Sigmoid colon (tissue), 7 donors: ENCODE results near the gene NR2F1-AS1. TPM values are rescaled to one million over a fixed set of nuclear protein-coding genes. Genes with fewer than 3 reads are reported as not detected.

Source experiments
- DNase-seq: peaks from one replicate; pipeline ENCODE4 v3.0.0-alpha.2; 2019
- H3K27ac ChIP-seq, 4 donors: fragments of 200-600 bp; sonication (generic); one replicate each; pipeline ENCODE4 v1.5.1; 2016 to 2019; ENCODE audit warnings: mild to moderate bottlenecking in 1 of 4
- H3K27me3 ChIP-seq, 3 donors: fragments of 200-600 bp; sonication (generic); one replicate each; pipeline ENCODE4 v1.5.1; 2019; ENCODE audit warnings: mild to moderate bottlenecking in 1 of 3
- H3K36me3 ChIP-seq, 4 donors: fragments of 200-600 bp; sonication (generic); one replicate each; pipeline ENCODE4 v1.5.1; 2016 to 2019
- H3K4me1 ChIP-seq, 4 donors: fragments of 200-600 bp; sonication (generic); one replicate each; pipeline ENCODE4 v1.5.1; 2017 to 2019
- H3K4me3 ChIP-seq, 4 donors: fragments of 200-600 bp; sonication (generic); one replicate each; pipeline ENCODE4 v1.5.1; 2017 to 2019; ENCODE audit warnings: mild to moderate bottlenecking in 2 of 4, moderate library complexity in 1 of 4
- H3K9me3 ChIP-seq, 4 donors: fragments of 200-600 bp in 3 of 4; sonication (generic) in 3 of 4; one replicate each; pipeline versions ENCODE4 v1.5.1 to v1.6.1; 2013 to 2019
- EP300 ChIP-seq, 4 donors: sonication (generic); formaldehyde crosslinking; IDR thresholded peaks; one replicate each; pipeline ENCODE4 v1.6.1; 2017; ENCODE audit warnings: antibody characterized with exemption in 4 of 4
- POLR2A ChIP-seq, 2 donors: fragments of 450-650 bp; IDR thresholded peaks; one replicate each; pipeline ENCODE4 v1.6.1; 2016; ENCODE audit warnings: antibody characterized with exemption in 2 of 2, mild to moderate bottlenecking in 2 of 2, moderate library complexity in 2 of 2
- POLR2AphosphoS5 ChIP-seq, 4 donors: sonication (generic); formaldehyde crosslinking; IDR thresholded peaks; one replicate each; pipeline ENCODE4 v1.6.1; 2017; ENCODE audit warnings: antibody characterized with exemption in 4 of 4
- WGBS, 2 donors: extraction: QIAGEN DNeasy Blood & Tissue Kit; methylation state at CpG; one replicate each; pipeline ENCODE4 v1.1.7; 2013; 5-methylcytosine and 5-hydroxymethylcytosine counted together
- intact Hi-C: fragments of 100-400 bp; cut with DNase I; formaldehyde crosslinking; loops from one replicate; pipeline ENCODE4 v1.15.1; 2023
- polyA plus RNA-seq, 3 donors: library from polyadenylated mRNA; stranded (reverse); fragments of 200-250 nt; gene quantifications; one replicate each; pipeline ENCODE4 v1.2.3, GENCODE V29; 2013
- total RNA-seq, 4 donors: library from RNA; depleted of rRNA; stranded (reverse); fragments of >200 nt; gene quantifications; one replicate each; pipeline ENCODE4 v1.1.0, GENCODE V29; 2016
- TF ChIP-seq, protein P1 (sequence below), 4 experiments: fragments of 450-650 bp in 3 of 4; fragments of 200-600 bp in 1 of 4; IDR thresholded peaks; one replicate each; pipeline ENCODE4 v1.5.1; 2016 to 2019; ENCODE audit warnings: antibody characterized with exemption in 4 of 4, mild to moderate bottlenecking in 3 of 4, moderate library complexity in 2 of 4
- donor health status: healthy with polysubstance abuse.
- donor health status: Bipolar disorder and iron deficiency.
- donor health status: healthy.

NR2F1-AS1 gene
- total and polyA plus RNA-seq, 7 donors: 1.4 to 15.2 (median 8.9) TPM

DNA sequence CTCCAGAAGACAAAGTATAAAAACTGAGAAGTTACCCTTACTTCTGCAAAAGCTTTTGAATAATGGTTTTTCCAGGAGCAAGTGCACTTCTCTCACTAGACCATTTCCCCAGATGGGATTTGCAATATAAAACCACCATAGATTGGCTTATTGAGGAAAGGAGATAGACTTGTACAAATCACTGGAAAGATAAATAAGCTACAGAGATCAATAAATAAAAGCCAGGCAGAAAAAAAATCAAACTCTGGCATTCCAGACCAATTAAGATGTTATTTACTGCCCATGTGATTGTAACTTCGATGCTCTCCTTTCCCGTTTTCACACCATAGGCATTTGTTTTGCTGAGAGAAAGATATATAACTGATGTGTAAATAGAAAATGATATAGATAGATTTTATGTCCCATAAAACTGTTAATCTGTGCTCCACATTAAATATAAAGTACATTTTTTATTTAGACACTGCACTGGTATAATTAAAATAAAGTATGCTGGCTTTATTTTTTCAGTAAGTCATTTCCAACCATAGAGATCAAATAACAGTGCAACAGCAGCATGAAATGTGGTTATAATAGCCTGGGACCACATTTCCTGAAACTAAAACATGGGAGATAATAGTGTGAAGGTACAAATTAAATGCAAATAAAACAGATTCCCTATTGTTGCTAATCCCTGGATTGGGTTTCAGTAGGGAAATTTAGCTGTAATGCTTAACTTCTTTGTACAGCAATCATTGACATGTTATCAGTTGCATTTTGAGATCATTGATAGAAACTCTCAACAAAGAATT lies 177.7 kb downstream of the NR2F1-AS1 start:
- Histone ChIP-seq H3K36me3 (no peaks in the 10 kb centered on the region), H3K27me3 (no peaks in the 10 kb centered on the region), H3K27ac (no peak overlapping the region), H3K9me3 (no peaks in the 10 kb centered on the region), H3K4me1 (no peaks in the 10 kb centered on the region), H3K4me3 (no peak overlapping the region)
- intact Hi-C loops: no loop called here
- WGBS, 2 donors: 61 to 80% methylated on average over 2 of the region's 2 CpGs
- no peak for DNase-seq
- TF ChIP-seq, protein P1, sequence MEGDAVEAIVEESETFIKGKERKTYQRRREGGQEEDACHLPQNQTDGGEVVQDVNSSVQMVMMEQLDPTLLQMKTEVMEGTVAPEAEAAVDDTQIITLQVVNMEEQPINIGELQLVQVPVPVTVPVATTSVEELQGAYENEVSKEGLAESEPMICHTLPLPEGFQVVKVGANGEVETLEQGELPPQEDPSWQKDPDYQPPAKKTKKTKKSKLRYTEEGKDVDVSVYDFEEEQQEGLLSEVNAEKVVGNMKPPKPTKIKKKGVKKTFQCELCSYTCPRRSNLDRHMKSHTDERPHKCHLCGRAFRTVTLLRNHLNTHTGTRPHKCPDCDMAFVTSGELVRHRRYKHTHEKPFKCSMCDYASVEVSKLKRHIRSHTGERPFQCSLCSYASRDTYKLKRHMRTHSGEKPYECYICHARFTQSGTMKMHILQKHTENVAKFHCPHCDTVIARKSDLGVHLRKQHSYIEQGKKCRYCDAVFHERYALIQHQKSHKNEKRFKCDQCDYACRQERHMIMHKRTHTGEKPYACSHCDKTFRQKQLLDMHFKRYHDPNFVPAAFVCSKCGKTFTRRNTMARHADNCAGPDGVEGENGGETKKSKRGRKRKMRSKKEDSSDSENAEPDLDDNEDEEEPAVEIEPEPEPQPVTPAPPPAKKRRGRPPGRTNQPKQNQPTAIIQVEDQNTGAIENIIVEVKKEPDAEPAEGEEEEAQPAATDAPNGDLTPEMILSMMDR (IDR thresholded peaks at IDR 0.05): no peak
- no peak for TF ChIP-seq POLR2AphosphoS5 (IDR thresholded peaks at IDR 0.05)
- no peak for TF ChIP-seq POLR2A (IDR thresholded peaks at IDR 0.05)
- TF ChIP-seq EP300 (IDR thresholded peaks at IDR 0.05): no peak

- Histone ChIP-seq H3K36me3 (no peaks in the 10 kb centered on the region), H3K4me1 (no peaks in the 10 kb centered on the region), H3K27me3 (no peaks in the 10 kb centered on the region), H3K27ac (no peak overlapping the region), H3K9me3 (no peaks in the 10 kb centered on the region), H3K4me3 (no peak overlapping the region)
- WGBS, 2 donors: 89% methylated on average over 4 of the region's 4 CpGs
- intact Hi-C loops: no loop called here
- TF ChIP-seq, protein P1 (IDR thresholded peaks at IDR 0.05): no peak
- no peak for TF ChIP-seq POLR2A (IDR thresholded peaks at IDR 0.05)
- no peak for TF ChIP-seq POLR2AphosphoS5 (IDR thresholded peaks at IDR 0.05)
- no peak for TF ChIP-seq EP300 (IDR thresholded peaks at IDR 0.05)
- no peak for DNase-seq
These were observed 178.6 kb downstream of the NR2F1-AS1 start for GRCh38 chr5:93402451-93402850.

- WGBS, 2 donors: 64 to 80% methylated on average over 3 of the region's 3 CpGs
- DNase-seq: no peak
- no peak overlapping the region for H3K27ac ChIP-seq
- TF ChIP-seq, protein P1 (IDR thresholded peaks at IDR 0.05): no peak
- no peak for TF ChIP-seq POLR2A (IDR thresholded peaks at IDR 0.05)
- no peak for TF ChIP-seq EP300 (IDR thresholded peaks at IDR 0.05)
- TF ChIP-seq POLR2AphosphoS5 (IDR thresholded peaks at IDR 0.05): no peak
- no peaks in the 10 kb centered on the region for H3K9me3 ChIP-seq
- intact Hi-C loops: no loop called here
- no peaks in the 10 kb centered on the region for H3K36me3 ChIP-seq
- H3K4me1 ChIP-seq: no peaks in the 10 kb centered on the region
- no peak overlapping the region for H3K4me3 ChIP-seq
- no peaks in the 10 kb centered on the region for H3K27me3 ChIP-seq
These were observed 179.3 kb downstream of the NR2F1-AS1 start for GRCh38 chr5:93401634-93402213.

DNA sequence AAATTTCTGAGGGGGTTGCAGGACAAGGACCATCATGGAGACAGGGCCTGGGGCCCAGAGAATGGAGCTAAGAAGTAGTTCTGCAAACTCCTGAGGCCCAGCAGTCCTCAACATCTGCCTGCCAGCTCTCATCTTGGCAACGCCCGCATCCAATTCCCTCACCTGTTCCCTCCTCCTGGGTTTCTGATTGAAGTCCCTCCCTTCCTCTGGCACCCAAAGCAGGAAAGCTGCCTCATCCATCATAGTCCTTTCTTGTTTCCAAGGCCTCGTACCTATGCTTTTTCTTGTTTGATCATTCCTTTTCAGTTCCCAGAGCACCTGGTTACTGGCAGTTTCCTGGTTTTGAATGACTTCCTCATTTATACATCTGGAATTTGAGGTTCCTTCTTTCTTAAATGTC lies 181.3 kb downstream of the NR2F1-AS1 start:
- Histone ChIP-seq H3K27ac (no peak overlapping the region), H3K9me3 (no peaks in the 10 kb centered on the region), H3K27me3 (no peaks in the 10 kb centered on the region), H3K4me1 (no peaks in the 10 kb centered on the region), H3K4me3 (no peak overlapping the region), H3K36me3 (no peaks in the 10 kb centered on the region)
- no peak for TF ChIP-seq POLR2AphosphoS5 (IDR thresholded peaks at IDR 0.05)
- no peak for DNase-seq
- WGBS, 2 donors: 64 to 68% methylated on average over 3 of the region's 3 CpGs
- intact Hi-C loops: no loop called here

GRCh38 chr5:93395971-93396379 lies 185.0 kb downstream of the NR2F1-AS1 start:
- TF ChIP-seq EP300 (IDR thresholded peaks at IDR 0.05): no peak
- TF ChIP-seq POLR2A (IDR thresholded peaks at IDR 0.05): no peak
- TF ChIP-seq, protein P1 (IDR thresholded peaks at IDR 0.05): no peak
- no peak for TF ChIP-seq POLR2AphosphoS5 (IDR thresholded peaks at IDR 0.05)
- Histone ChIP-seq H3K36me3 (no peaks in the 10 kb centered on the region), H3K9me3 (no peaks in the 10 kb centered on the region), H3K4me1 (no peaks in the 10 kb centered on the region), H3K4me3 (no peak overlapping the region), H3K27me3 (no peaks in the 10 kb centered on the region), H3K27ac (no peak overlapping the region)
- WGBS, 2 donors: 92 to 98% methylated on average over 1 of the region's 1 CpG
- intact Hi-C loops: no loop called here
- DNase-seq: no peak
